Gastrocnemius medialis (tissue), 4 donors: ENCODE data around the gene BRCA2.

Source experiments
- POLR2A ChIP-seq, 2 donors: fragments of 450-650 bp; IDR thresholded peaks; one replicate each; pipeline ENCODE4 v1.6.1; 2017; ENCODE audit warnings: antibody characterized with exemption in 2 of 2, mild to moderate bottlenecking in 2 of 2, moderate library complexity in 2 of 2
- TF ChIP-seq, protein P1 (sequence below), 5 experiments: fragments of 450-650 bp in 3 of 5; fragments of 200-600 bp in 2 of 5; sonication (generic) in 2 of 5; IDR thresholded peaks in 4 of 5; conservative IDR thresholded peaks in 1 of 5; 1 replicate in 4 of 5; 2 replicates in 1 of 5; pipeline ENCODE4 v1.5.1; 2016 to 2019; ENCODE audit warnings: antibody characterized with exemption in 5 of 5, mild to moderate bottlenecking in 3 of 5, moderate library complexity in 3 of 5

DNA sequence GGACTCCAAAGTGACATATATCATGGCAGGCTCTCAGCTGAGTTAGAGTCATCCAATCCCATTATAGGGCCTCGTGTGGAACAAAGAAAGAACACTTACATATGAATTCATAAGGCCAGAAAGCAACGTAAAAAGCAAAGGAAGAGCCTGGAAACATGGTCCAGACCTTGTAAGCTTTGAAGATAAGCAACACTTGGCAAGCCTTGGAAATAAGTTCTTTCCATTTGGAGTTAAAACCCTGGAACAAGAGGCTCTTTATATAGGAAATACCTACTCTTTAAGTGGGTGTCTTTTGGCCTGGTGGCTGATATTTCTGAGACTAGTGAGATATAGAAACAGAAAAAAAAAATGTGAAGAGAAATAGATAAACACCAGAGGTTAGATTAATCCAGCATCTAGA lies 49.6 kb upstream of the BRCA2 start:
- TF ChIP-seq, protein P1, sequence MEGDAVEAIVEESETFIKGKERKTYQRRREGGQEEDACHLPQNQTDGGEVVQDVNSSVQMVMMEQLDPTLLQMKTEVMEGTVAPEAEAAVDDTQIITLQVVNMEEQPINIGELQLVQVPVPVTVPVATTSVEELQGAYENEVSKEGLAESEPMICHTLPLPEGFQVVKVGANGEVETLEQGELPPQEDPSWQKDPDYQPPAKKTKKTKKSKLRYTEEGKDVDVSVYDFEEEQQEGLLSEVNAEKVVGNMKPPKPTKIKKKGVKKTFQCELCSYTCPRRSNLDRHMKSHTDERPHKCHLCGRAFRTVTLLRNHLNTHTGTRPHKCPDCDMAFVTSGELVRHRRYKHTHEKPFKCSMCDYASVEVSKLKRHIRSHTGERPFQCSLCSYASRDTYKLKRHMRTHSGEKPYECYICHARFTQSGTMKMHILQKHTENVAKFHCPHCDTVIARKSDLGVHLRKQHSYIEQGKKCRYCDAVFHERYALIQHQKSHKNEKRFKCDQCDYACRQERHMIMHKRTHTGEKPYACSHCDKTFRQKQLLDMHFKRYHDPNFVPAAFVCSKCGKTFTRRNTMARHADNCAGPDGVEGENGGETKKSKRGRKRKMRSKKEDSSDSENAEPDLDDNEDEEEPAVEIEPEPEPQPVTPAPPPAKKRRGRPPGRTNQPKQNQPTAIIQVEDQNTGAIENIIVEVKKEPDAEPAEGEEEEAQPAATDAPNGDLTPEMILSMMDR (IDR thresholded peaks at IDR 0.05 in 4 of 5, conservative IDR thresholded peaks at IDR 0.05 in 1 of 5): no peak
- TF ChIP-seq POLR2A (IDR thresholded peaks at IDR 0.05): no peak
